Ishikawa (cell line): ENCODE results near the gene ZDHHC24.

Source experiments
- CEBPB ChIP-seq: IDR thresholded peaks from 2 replicates; pipeline ENCODE4 v1.6.1; 2012
- CREB1 ChIP-seq: IDR thresholded peaks from 2 replicates; pipeline ENCODE4 v1.6.1; 2012; ENCODE audit warnings: low read depth
- EGR1 ChIP-seq: IDR thresholded peaks from 2 replicates; pipeline ENCODE4 v1.6.1; 2012
- EP300 ChIP-seq: IDR thresholded peaks from 2 replicates; pipeline ENCODE4 v1.6.1; 2012; ENCODE audit warnings: borderline replicate concordance
- FOXM1 ChIP-seq: IDR thresholded peaks from 2 replicates; pipeline ENCODE4 v1.6.1; 2012; ENCODE audit warnings: low read depth, borderline replicate concordance
- MAX ChIP-seq: IDR thresholded peaks from 2 replicates; pipeline ENCODE4 v1.6.1; 2012
- NFIC ChIP-seq: IDR thresholded peaks from 2 replicates; pipeline ENCODE4 v1.6.1; 2012
- RAD21 ChIP-seq: IDR thresholded peaks from 2 replicates; pipeline ENCODE4 v1.6.1; 2012; ENCODE audit warnings: low read depth
- TAF1 ChIP-seq: IDR thresholded peaks from 2 replicates; pipeline ENCODE4 v1.6.1; 2012; ENCODE audit warnings: low read depth, mild to moderate bottlenecking
- TCF12 ChIP-seq: IDR thresholded peaks from 2 replicates; pipeline ENCODE4 v1.6.1; 2012; ENCODE audit warnings: low read depth
- YY1 ChIP-seq: IDR thresholded peaks from 2 replicates; pipeline ENCODE4 v1.6.1; 2012; ENCODE audit warnings: low read depth
- TF ChIP-seq, protein P1 (sequence below): IDR thresholded peaks from 2 replicates; pipeline ENCODE4 v1.6.1; 2012; ENCODE audit warnings: low read depth, mild to moderate bottlenecking

DNA sequence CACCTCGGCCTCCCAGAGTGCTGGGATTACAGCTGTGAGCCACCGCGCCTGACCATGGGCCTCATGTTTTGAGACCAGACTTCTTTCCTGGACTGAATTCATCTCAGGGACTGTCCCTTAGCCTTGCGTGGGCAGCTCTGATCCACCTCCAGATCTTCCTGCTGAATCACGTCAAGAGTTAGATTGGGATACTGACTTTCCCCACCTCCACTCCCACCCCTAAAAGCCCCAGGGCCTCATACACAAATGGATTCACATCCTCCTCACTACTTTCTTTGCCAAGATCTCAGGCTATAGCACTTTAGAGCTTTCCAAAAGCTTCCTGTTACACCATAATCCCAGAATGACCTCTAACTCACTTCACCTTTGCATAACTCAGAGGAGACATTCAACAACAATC is 35.0 kb upstream of the ZDHHC24 start:
- TF ChIP-seq, protein P1, sequence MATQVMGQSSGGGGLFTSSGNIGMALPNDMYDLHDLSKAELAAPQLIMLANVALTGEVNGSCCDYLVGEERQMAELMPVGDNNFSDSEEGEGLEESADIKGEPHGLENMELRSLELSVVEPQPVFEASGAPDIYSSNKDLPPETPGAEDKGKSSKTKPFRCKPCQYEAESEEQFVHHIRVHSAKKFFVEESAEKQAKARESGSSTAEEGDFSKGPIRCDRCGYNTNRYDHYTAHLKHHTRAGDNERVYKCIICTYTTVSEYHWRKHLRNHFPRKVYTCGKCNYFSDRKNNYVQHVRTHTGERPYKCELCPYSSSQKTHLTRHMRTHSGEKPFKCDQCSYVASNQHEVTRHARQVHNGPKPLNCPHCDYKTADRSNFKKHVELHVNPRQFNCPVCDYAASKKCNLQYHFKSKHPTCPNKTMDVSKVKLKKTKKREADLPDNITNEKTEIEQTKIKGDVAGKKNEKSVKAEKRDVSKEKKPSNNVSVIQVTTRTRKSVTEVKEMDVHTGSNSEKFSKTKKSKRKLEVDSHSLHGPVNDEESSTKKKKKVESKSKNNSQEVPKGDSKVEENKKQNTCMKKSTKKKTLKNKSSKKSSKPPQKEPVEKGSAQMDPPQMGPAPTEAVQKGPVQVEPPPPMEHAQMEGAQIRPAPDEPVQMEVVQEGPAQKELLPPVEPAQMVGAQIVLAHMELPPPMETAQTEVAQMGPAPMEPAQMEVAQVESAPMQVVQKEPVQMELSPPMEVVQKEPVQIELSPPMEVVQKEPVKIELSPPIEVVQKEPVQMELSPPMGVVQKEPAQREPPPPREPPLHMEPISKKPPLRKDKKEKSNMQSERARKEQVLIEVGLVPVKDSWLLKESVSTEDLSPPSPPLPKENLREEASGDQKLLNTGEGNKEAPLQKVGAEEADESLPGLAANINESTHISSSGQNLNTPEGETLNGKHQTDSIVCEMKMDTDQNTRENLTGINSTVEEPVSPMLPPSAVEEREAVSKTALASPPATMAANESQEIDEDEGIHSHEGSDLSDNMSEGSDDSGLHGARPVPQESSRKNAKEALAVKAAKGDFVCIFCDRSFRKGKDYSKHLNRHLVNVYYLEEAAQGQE, result no peak
- TF ChIP-seq CEBPB, result no peak
- TF ChIP-seq MAX, result no peak
- TF ChIP-seq EP300, result no peak
- TF ChIP-seq FOXM1, result no peak
- TF ChIP-seq YY1, result no peak
- no peak for TF ChIP-seq RAD21
- TF ChIP-seq TCF12, result no peak
- TF ChIP-seq CREB1, result no peak
- TF ChIP-seq TAF1, result no peak
- TF ChIP-seq EGR1, result no peak
- no peak for TF ChIP-seq NFIC
